Stimulated activated CD8-positive, alpha-beta memory T cell treated with anti-CD3 and anti-CD28 coated beads, Interleukin-4, amount 100 ng/mL, for 1 hour (primary cell): Measurements from ENCODE around the gene UNC13A.
A peak's percentile ranks its signal among the peaks of the same experiment; 100 is the strongest.

Source experiments
- DNase-seq, 2 donors: peaks; one replicate each; pipeline ENCODE4 v3.0.0-alpha.2; 2020; ENCODE audit warnings: low read depth in 2 of 2, low spot score in 1 of 2

Gene UNC13A

GRCh38 chr19:17687857-17688784, at the start of gene UNC13A:
TSS of gene UNC13A (minus strand) at chr19:17688354. CDS start at chr19:17688199, 155 bp downstream.
- DNase-seq, result peak in 1 of 2 donors; percentile 4

- DNase-seq, result no peak
Measured at GRCh38 chr19:17737690-17738153, 49.6 kb upstream of the UNC13A start.

GRCh38 chr19:17735410-17735809, 47.3 kb upstream of the UNC13A start:
- DNase-seq, result no peak

GRCh38 chr19:17734146-17734545, 46.0 kb upstream of the UNC13A start:
- DNase-seq, result no peak

GRCh38 chr19:17733127-17733526, 45.0 kb upstream of the UNC13A start:
- DNase-seq, result no peak

GRCh38 chr19:17727843-17728242, 39.7 kb upstream of the UNC13A start:
- no peak for DNase-seq

- DNase-seq, result no peak
Measured at GRCh38 chr19:17726964-17727773, 39.0 kb upstream of the UNC13A start.

- no peak for DNase-seq
Measured at GRCh38 chr19:17726136-17726741, 38.1 kb upstream of the UNC13A start.

- DNase-seq, result no peak
Measured at GRCh38 chr19:17725422-17726078, 37.4 kb upstream of the UNC13A start.

- DNase-seq, result no peak
Measured at GRCh38 chr19:17724655-17725054, 36.5 kb upstream of the UNC13A start.

- DNase-seq, result no peak
Measured at GRCh38 chr19:17722655-17723240, 34.6 kb upstream of the UNC13A start.

- no peak for DNase-seq
Measured at GRCh38 chr19:17721821-17722220, 33.7 kb upstream of the UNC13A start.

GRCh38 chr19:17721111-17721628, 33.0 kb upstream of the UNC13A start:
- DNase-seq, result no peak

- no peak for DNase-seq
Measured at GRCh38 chr19:17720440-17720839, 32.3 kb upstream of the UNC13A start.

GRCh38 chr19:17719730-17720400, 31.7 kb upstream of the UNC13A start:
- DNase-seq, result peak in 1 of 2 donors; percentile 9

- peak; percentile 14 to 34 for DNase-seq
Measured at GRCh38 chr19:17718947-17719711, 31.0 kb upstream of the UNC13A start, which contains the start of gene MAP1S. TSS of gene MAP1S (plus strand) at chr19:17719480. CDS start at chr19:17719503, 23 bp downstream.

GRCh38 chr19:17718550-17718946, 30.4 kb upstream of the UNC13A start:
- no peak for DNase-seq

GRCh38 chr19:17716309-17716929, 28.3 kb upstream of the UNC13A start:
- DNase-seq, result no peak
